PC-3 (cell line): Measurements from ENCODE around the gene IQCC. TPM values are rescaled to one million over a fixed set of nuclear protein-coding genes. Genes with fewer than 3 reads are reported as not detected.

Source experiments
- ATAC-seq: fragments of 200-7000 bp; cut with Tn5 transposase; 2 replicates; pipeline ENCODE4 v1.9.1; 2020; ENCODE audit warnings: mild to moderate bottlenecking, moderate library complexity
- BruUV-seq: library from RNA; stranded (reverse); fragments of 400-500 nt; replicated peaks from 2 replicates; lab custom pipeline; 2021; lab: Mats Ljungman, UMichigan
- CTCF ChIA-PET: fragments of 300-600 bp; sonication (Branson Sonifier 250); formaldehyde crosslinking; loops from one replicate; lab custom pipeline; 2022; ENCODE audit warnings: antibody characterized with exemption; lab: Charles Lee
- POLR2A ChIA-PET: fragments of 300-600 bp; sonication (Branson Sonifier 250); formaldehyde crosslinking; loops from one replicate; lab custom pipeline; 2022; ENCODE audit warnings: antibody characterized with exemption; ENCODE audit not compliant: unreplicated experiment; lab: Charles Lee
- DNase-seq: peaks from one replicate; pipeline ENCODE4 v3.0.0-alpha.2; 2015
- H2AFZ ChIP-seq: fragments of 300-600 bp; sonication (generic); 2 replicates; pipeline ENCODE4 v1.6.0; 2016; ENCODE audit warnings: antibody characterized with exemption, low read length
- H3F3A ChIP-seq: fragments of 300-600 bp; sonication (generic); one replicate; pipeline ENCODE4 v1.6.0; 2017; ENCODE audit warnings: antibody characterized with exemption, low read length, control low read depth, mild to moderate bottlenecking; ENCODE audit not compliant: unreplicated experiment
- H3K27ac ChIP-seq: fragments of 300-600 bp; sonication (generic); 2 replicates; pipeline ENCODE4 v1.5.1; 2016; ENCODE audit warnings: mild to moderate bottlenecking, low read length
- H3K27me3 ChIP-seq: fragments of 300-600 bp; sonication (generic); 2 replicates; pipeline ENCODE4 v1.6.1; 2016; ENCODE audit warnings: low read length, mixed read lengths
- H3K36me3 ChIP-seq: fragments of 300-600 bp; sonication (generic); 2 replicates; pipeline ENCODE4 v1.6.1; 2016; ENCODE audit warnings: low read depth, mixed run types, low read length, mixed read lengths
- H3K4me1 ChIP-seq: fragments of 300-600 bp; sonication (generic); 2 replicates; pipeline ENCODE4 v1.5.1; 2016; ENCODE audit warnings: low read length; ENCODE audit not compliant: insufficient read depth
- H3K4me2 ChIP-seq: fragments of 300-600 bp; sonication (generic); 2 replicates; pipeline ENCODE4 v1.6.0; 2016; ENCODE audit warnings: low read length
- H3K4me3 ChIP-seq: fragments of 300-600 bp; sonication (generic); 2 replicates; pipeline ENCODE4 v1.5.1; 2016; ENCODE audit warnings: mild to moderate bottlenecking, low read length, mixed read lengths
- H3K79me2 ChIP-seq: fragments of 300-600 bp; sonication (generic); 2 replicates; pipeline ENCODE4 v1.6.1; 2017; ENCODE audit warnings: low read length, mixed read lengths
- H3K9ac ChIP-seq: fragments of 300-600 bp; sonication (generic); 2 replicates; pipeline ENCODE4 v1.6.0; 2016; ENCODE audit warnings: mild to moderate bottlenecking, low read length
- H3K9me2 ChIP-seq: fragments of 300-600 bp; sonication (generic); replicated peaks from 2 replicates; pipeline ENCODE4 v1.6.1; 2016; ENCODE audit warnings: mixed run types, low read length, mixed read lengths
- H3K9me3 ChIP-seq: fragments of 300-600 bp; sonication (generic); 2 replicates; pipeline ENCODE4 v1.6.1; 2016; ENCODE audit warnings: low read length, mixed read lengths
- H4K20me1 ChIP-seq: fragments of 300-600 bp; sonication (generic); 2 replicates; pipeline ENCODE4 v1.6.1; 2016; ENCODE audit warnings: low read length, mixed read lengths
- CTCF ChIP-seq: fragments of 300-600 bp; sonication (generic); conservative IDR thresholded peaks from 2 replicates; pipeline ENCODE4 v1.5.1; 2017; ENCODE audit warnings: antibody characterized with exemption, low read depth, mild to moderate bottlenecking, low read length
- EZH2 ChIP-seq: fragments of 300-600 bp; sonication (generic); IDR thresholded peaks from one replicate; pipeline ENCODE4 v1.6.1; 2017; ENCODE audit warnings: antibody characterized with exemption, mild to moderate bottlenecking, low read length; ENCODE audit not compliant: unreplicated experiment
- EZH2phosphoT487 ChIP-seq: fragments of 300-600 bp; sonication (generic); IDR thresholded peaks from 2 replicates; pipeline ENCODE4 v1.6.1; 2018; ENCODE audit warnings: mild to moderate bottlenecking, antibody characterized with exemption, low read length, borderline replicate concordance
- intact Hi-C: fragments of 100-400 bp; cut with micrococcal nuclease; formaldehyde crosslinking; loops from 2 replicates; pipeline ENCODE4 v1.9.0; 2023
- total RNA-seq: library from RNA; depleted of rRNA; stranded (reverse); fragments of >200 nt; gene quantifications from 2 replicates; pipeline ENCODE4 v1.2.3, GENCODE V29; 2014

IQCC gene
- total RNA-seq, 1 experiment from 2014 or later: 8.5 TPM

- intact Hi-C loops: no loop called here
Measured at GRCh38 chr1:32195972-32196823, 9.3 kb upstream of the IQCC start.

GRCh38 chr1:32197074-32197473, 8.4 kb upstream of the IQCC start:
- no peak overlapping the region for H3K4me3 ChIP-seq
- CTCF ChIA-PET: interaction anchor here (0.6 kb wide), 1 partner anchor 65 kb away, joined by 3 read pairs; no protein-coding TSS in a partner anchor
- peaks cover 11% of the 10 kb centered on the region for H3K4me1 ChIP-seq
- H3K27me3 ChIP-seq: no peaks in the 10 kb centered on the region
- peaks cover 46% of the 10 kb centered on the region for H3K36me3 ChIP-seq
- intact Hi-C loops: no loop called here
- no peak overlapping the region for H3K4me2 ChIP-seq
- no peak overlapping the region for H3K27ac ChIP-seq
- H3K9me2 ChIP-seq: no peaks in the 10 kb centered on the region
- POLR2A ChIA-PET: no interaction called here
- DNase-seq: no peak
- no peaks in the 10 kb centered on the region for H3K79me2 ChIP-seq
- TF ChIP-seq EZH2 (no peak), EZH2phosphoT487 (no peak), CTCF (no peak)
- H2AFZ ChIP-seq: no peak overlapping the region
- BruUV-seq: no TSS peak
- no peak for ATAC-seq
- H4K20me1 ChIP-seq: no peaks in the 10 kb centered on the region
- no peaks in the 10 kb centered on the region for H3K9me3 ChIP-seq
- H3K9ac ChIP-seq: no peak overlapping the region
- no peaks in the 10 kb centered on the region for H3F3A ChIP-seq

More at GRCh38 chr1:32195972-32196823, 9.3 kb upstream of the IQCC start:
- Histone ChIP-seq H2AFZ (no peak overlapping the region), H3K9me2 (no peaks in the 10 kb centered on the region), H3K9ac (no peak overlapping the region), H3K36me3 (peaks cover 55% of the 10 kb centered on the region), H3K79me2 (no peaks in the 10 kb centered on the region), H3K4me3 (no peak overlapping the region), H3K4me2 (no peak overlapping the region), H3K9me3 (no peaks in the 10 kb centered on the region), H3F3A (no peaks in the 10 kb centered on the region), H3K4me1 (peaks cover 11% of the 10 kb centered on the region), H3K27ac (no peak overlapping the region), H4K20me1 (no peaks in the 10 kb centered on the region), H3K27me3 (no peaks in the 10 kb centered on the region)
- POLR2A ChIA-PET: interaction anchor here (0.6 to 0.7 kb wide), 2 partner anchors 139 to 483 kb away, joined by 3 to 7 read pairs; no protein-coding TSS in a partner anchor
- BruUV-seq: TSS peak; percentile 15
- CTCF ChIA-PET: no interaction called here
- DNase-seq (no peak), ATAC-seq (no peak)
- TF ChIP-seq CTCF: no peak
- TF ChIP-seq EZH2phosphoT487: no peak
- no peak for TF ChIP-seq EZH2

GRCh38 chr1:32197837-32198236, 7.6 kb upstream of the IQCC start:
- no peak for ATAC-seq
- H3F3A ChIP-seq: no peaks in the 10 kb centered on the region
- POLR2A ChIA-PET: interaction anchor here (0.5 kb wide), 1 partner anchor 43 kb away, joined by 5 read pairs; no protein-coding TSS in a partner anchor
- CTCF ChIA-PET: no interaction called here
- H3K9ac ChIP-seq: no peak overlapping the region
- peaks cover 11% of the 10 kb centered on the region for H3K4me1 ChIP-seq
- peaks cover 39% of the 10 kb centered on the region for H3K36me3 ChIP-seq
- no peak overlapping the region for H3K4me2 ChIP-seq
- H2AFZ ChIP-seq: no peak overlapping the region
- H3K9me2 ChIP-seq: no peaks in the 10 kb centered on the region
- no peak overlapping the region for H3K27ac ChIP-seq
- no peaks in the 10 kb centered on the region for H4K20me1 ChIP-seq
- TF ChIP-seq CTCF: no peak
- H3K27me3 ChIP-seq: no peaks in the 10 kb centered on the region
- intact Hi-C loops: no loop called here
- H3K4me3 ChIP-seq: no peak overlapping the region
- no TSS peak for BruUV-seq
- H3K9me3 ChIP-seq: no peaks in the 10 kb centered on the region
- no peaks in the 10 kb centered on the region for H3K79me2 ChIP-seq
- no peak for DNase-seq
